GM12878 (cell line): ENCODE results near the gene NIPSNAP3A. TPM values are rescaled to one million over a fixed set of nuclear protein-coding genes. Genes with fewer than 3 reads are reported as not detected.

Experiments
- ATAC-seq: fragments of 200-7000 bp; cut with Tn5 transposase; 3 replicates; pipeline ENCODE4 v1.9.1; 2020; ENCODE audit warnings: mild to moderate bottlenecking, moderate library complexity
- BruUV-seq: library from RNA; stranded (reverse); fragments of 400-500 nt; replicated peaks from 2 replicates; lab custom pipeline; 2021; lab: Mats Ljungman, UMichigan
- CTCF ChIA-PET: fragments of 300-600 bp; sonication (Branson Sonifier 250); formaldehyde crosslinking; extraction: SDS; loops from one replicate; lab custom pipeline; 2021; ENCODE audit warnings: inconsistent platforms; lab: Yijun Ruan, JAX
- POLR2A ChIA-PET: fragments of 350-600 bp; formaldehyde crosslinking; extraction: SDS; loops from one replicate; lab custom pipeline; 2021; ENCODE audit warnings: inconsistent platforms; lab: Charles Lee
- RAD21 ChIA-PET: fragments of 300-600 bp; sonication (Branson Sonifier 250); formaldehyde crosslinking; loops from one replicate; lab custom pipeline; 2023; ENCODE audit warnings: antibody characterized with exemption; ENCODE audit not compliant: unreplicated experiment; lab: Charles Lee
- SMC1A ChIA-PET: fragments of 300-600 bp; sonication (Branson Sonifier 250); formaldehyde crosslinking; loops from one replicate; lab custom pipeline; 2023; ENCODE audit not compliant: unreplicated experiment, uncharacterized antibody; lab: Charles Lee
- DNase-seq: peaks from one replicate; pipeline ENCODE4 v3.0.0-alpha.2; 2011; ENCODE audit warnings: low read depth, low spot score
- FAIRE-seq: peaks from 3 replicates; lab custom pipeline; 2011; peaks lifted over from hg19 to GRCh38; lab: Jason Lieb, UNC
- H2AFZ ChIP-seq: 2 replicates; pipeline ENCODE4 v1.6.0; 2011; ENCODE audit warnings: low read depth, low read length, control low read depth; ENCODE audit not compliant: control insufficient read depth
- H3K27ac ChIP-seq: 2 replicates; pipeline ENCODE4 v1.5.1; 2011; ENCODE audit warnings: control low read depth; ENCODE audit not compliant: control insufficient read depth, insufficient read depth
- H3K27me3 ChIP-seq, 2 experiments: replicated peaks in 1 of 2; 2 replicates each; pipeline versions ENCODE4 v1.6.0 to v1.6.1; 2011; ENCODE audit warnings: low read length in 1 of 2; ENCODE audit not compliant: control insufficient read depth in 2 of 2, insufficient read depth in 2 of 2
- H3K36me3 ChIP-seq, 2 experiments: 2 replicates each; pipeline ENCODE4 v1.5.1; 2011; ENCODE audit warnings: low read length in 1 of 2; ENCODE audit not compliant: control insufficient read depth in 2 of 2, insufficient read depth in 2 of 2
- H3K4me1 ChIP-seq: 2 replicates; pipeline ENCODE4 v1.6.1; 2011; ENCODE audit warnings: mild to moderate bottlenecking, low read length, moderate library complexity, mixed read lengths; ENCODE audit not compliant: control insufficient read depth, insufficient read depth
- H3K4me2 ChIP-seq: 2 replicates; pipeline ENCODE4 v1.6.0; 2011; ENCODE audit warnings: control low read depth; ENCODE audit not compliant: control insufficient read depth, insufficient read depth
- H3K4me3 ChIP-seq: fragments of 200-600 bp; sonication (generic); 2 replicates; pipeline ENCODE4 v1.5.1; 2016
- H3K79me2 ChIP-seq: 2 replicates; pipeline ENCODE4 v1.6.0; 2011; ENCODE audit warnings: low read length; ENCODE audit not compliant: control insufficient read depth, insufficient read depth
- H3K9ac ChIP-seq: 2 replicates; pipeline ENCODE4 v1.8.0; 2011; ENCODE audit warnings: low read length, control low read depth, mixed read lengths; ENCODE audit not compliant: control insufficient read depth, insufficient read depth
- H3K9me3 ChIP-seq: replicated peaks from 3 replicates; pipeline ENCODE4 v1.5.1; 2011; ENCODE audit warnings: mild to moderate bottlenecking, low read length; ENCODE audit not compliant: control insufficient read depth, insufficient read depth
- H4K20me1 ChIP-seq: 2 replicates; pipeline ENCODE4 v1.6.0; 2011; ENCODE audit not compliant: control insufficient read depth, insufficient read depth
- ASH2L ChIP-seq: fragments of 300-600, 200-600 bp; sonication (generic); IDR thresholded peaks from 2 replicates; pipeline ENCODE4 v1.6.1; 2017; ENCODE audit warnings: low read depth, mild to moderate bottlenecking, borderline replicate concordance
- BACH1 ChIP-seq: fragments of 450-650 bp; IDR thresholded peaks from 2 replicates; pipeline ENCODE4 v1.6.1; 2017; ENCODE audit warnings: mild to moderate bottlenecking, borderline replicate concordance
- CBFB ChIP-seq: IDR thresholded peaks from 2 replicates; pipeline ENCODE4 v1.6.1; 2016; ENCODE audit warnings: antibody characterized with exemption, low read depth
- CHD4 ChIP-seq: fragments of 200-600 bp; sonication (generic); IDR thresholded peaks from 2 replicates; pipeline ENCODE4 v1.6.1; 2016; ENCODE audit warnings: mild to moderate bottlenecking
- KDM1A ChIP-seq: fragments of 200-600 bp; sonication (generic); IDR thresholded peaks from 2 replicates; pipeline ENCODE4 v1.6.1; 2016; ENCODE audit warnings: borderline replicate concordance
- MAX ChIP-seq: IDR thresholded peaks from 2 replicates; pipeline ENCODE4 v1.6.1; 2012; ENCODE audit warnings: low read depth, low read length, improper control_type of control experiment
- MEF2A ChIP-seq: IDR thresholded peaks from 2 replicates; pipeline ENCODE4 v1.6.1; 2011; ENCODE audit warnings: low read depth, mild to moderate bottlenecking, low read length, moderate library complexity; ENCODE audit not compliant: insufficient read depth
- MYB ChIP-seq: fragments of 150-350 bp; IDR thresholded peaks from 2 replicates; pipeline ENCODE4 v1.6.1; 2014; ENCODE audit warnings: mild to moderate bottlenecking, low read depth, low read length, borderline replicate concordance
- POU2F2 ChIP-seq: IDR thresholded peaks from 3 replicates; pipeline ENCODE4 v1.6.1; 2011; ENCODE audit warnings: low read depth, mild to moderate bottlenecking, low read length, borderline replicate concordance
- RB1 ChIP-seq: fragments of 450-650 bp; formaldehyde crosslinking; IDR thresholded peaks from 2 replicates; pipeline ENCODE4 v1.6.1; 2017; ENCODE audit warnings: mild to moderate bottlenecking, borderline replicate concordance
- SP1 ChIP-seq: IDR thresholded peaks from one replicate; pipeline ENCODE4 v1.6.1; 2011; ENCODE audit warnings: low read depth, low read length
- TCF7 ChIP-seq: IDR thresholded peaks from 2 replicates; pipeline ENCODE4 v1.6.1; 2014; ENCODE audit warnings: antibody characterized with exemption, borderline replicate concordance
- WRNIP1 ChIP-seq: IDR thresholded peaks from 2 replicates; pipeline ENCODE4 v1.6.1; 2011; ENCODE audit warnings: low read depth, low read length, improper control_type of control experiment, borderline replicate concordance
- ZBTB11 ChIP-seq: fragments of 450-650 bp; formaldehyde crosslinking; IDR thresholded peaks from 2 replicates; pipeline ENCODE4 v1.5.0; 2022; ENCODE audit warnings: mild to moderate bottlenecking, missing genetic modification characterization
- ZSCAN29 ChIP-seq: fragments of 450-650 bp; IDR thresholded peaks from 2 replicates; pipeline ENCODE4 v1.6.1; 2017; ENCODE audit warnings: mild to moderate bottlenecking, moderate library complexity
- WGBS: methylation state at CpG from one replicate; pipeline ENCODE4 v1.1.6; 2016; ENCODE audit warnings: low lambda C conversion rate; ENCODE audit not compliant: insufficient replicate concordance, insufficient coverage; ENCODE audit errors: missing lambda C conversion rate; 5-methylcytosine and 5-hydroxymethylcytosine counted together
- in situ Hi-C: fragments of 300-500 bp; cut with MboI; formaldehyde crosslinking; loops from 9 replicates; pipeline ENCODE4 v1.14.3; 2018; ENCODE audit warnings: mixed read lengths
- intact Hi-C: fragments of 100-400 bp; cut with micrococcal nuclease; formaldehyde crosslinking; loops from one replicate; pipeline ENCODE4 v1.14.2; 2022; ENCODE audit not compliant: unreplicated experiment
- polyA plus RNA-seq, 11 experiments: library from polyadenylated mRNA; depleted of rRNA in 4 of 11; unstranded in 6 of 11; stranded (reverse) in 5 of 11; fragments of >200 nt; fragmentation: Nextera tagmentation in 4 of 11; fragmentation: Illumina TruSeq in 1 of 11; extraction: Ambion mirVana in 4 of 11; extraction: Trizol in 1 of 11; gene quantifications; 1 replicate in 1 of 11; 2 replicates in 10 of 11; pipeline versions ENCODE4 v1.2.1 to v1.2.3, GENCODE V29; 2011 to 2016; ENCODE audit warnings: inconsistent platforms in 2 of 11, missing spikeins in 2 of 11, low read depth in 1 of 11
- total RNA-seq, 4 experiments: library from RNA; depleted of rRNA in 3 of 4; stranded (reverse); fragments of >200 nt in 3 of 4; fragmentation: Illumina TruSeq in 1 of 4; extraction: Trizol in 1 of 4; gene quantifications; 2 replicates each; pipeline versions ENCODE4 v1.2.1 to v1.2.3, GENCODE V29; 2013 to 2021
- TF ChIP-seq, protein P1 (sequence below): fragments of 450-650 bp; formaldehyde crosslinking; IDR thresholded peaks from 2 replicates; pipeline ENCODE4 v1.4.0; 2022; ENCODE audit warnings: mild to moderate bottlenecking, moderate library complexity

The NIPSNAP3A gene
- total and polyA plus RNA-seq, 10 of the 15 experiments (the other 5 are each of a cell fraction or from before 2014, with no cell fraction given) = 19.1 to 87.2 (median 34.0) TPM

DNA sequence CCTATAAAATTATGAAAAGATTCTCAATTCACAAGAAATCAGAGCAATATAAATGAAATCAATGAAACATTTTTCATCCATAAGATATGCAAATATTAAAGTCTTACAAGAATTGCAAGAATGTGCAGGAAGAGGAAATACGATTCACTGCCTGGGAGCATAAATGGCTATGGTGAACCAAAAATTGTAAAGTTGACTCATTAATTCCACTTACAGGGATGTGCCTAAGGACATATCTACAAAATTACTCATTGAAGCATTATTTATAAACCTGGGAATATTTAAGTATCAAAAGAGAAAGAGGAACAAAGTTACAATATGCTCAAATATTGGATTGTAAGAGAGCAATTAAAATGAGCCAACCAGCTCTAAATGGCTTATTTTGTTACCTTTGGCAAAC lies 6.9 kb upstream of the NIPSNAP3A start:
- no peaks in the 10 kb centered on the region for H3K9me3 ChIP-seq
- no peaks in the 10 kb centered on the region for H3K27me3 ChIP-seq
- H3K27ac ChIP-seq = no peak overlapping the region
- no peaks in the 10 kb centered on the region for H3K4me1 ChIP-seq
- no peak for DNase-seq
- POLR2A ChIA-PET = no interaction called here
- no peaks in the 10 kb centered on the region for H3K36me3 ChIP-seq
- no peak for FAIRE-seq
- RAD21 ChIA-PET = interaction anchor here (0.6 kb wide), 1 partner anchor 912 kb away, joined by 4 read pairs; no protein-coding TSS in a partner anchor
- H3K9ac ChIP-seq = no peak overlapping the region
- no peak overlapping the region for H3K4me2 ChIP-seq
- no peak for ATAC-seq
- TF ChIP-seq MYB (no peak), ZBTB11 (CRISPR knock-in tag) (no peak), ZSCAN29 (no peak), POU2F2 (no peak), ASH2L (no peak), RB1 (no peak), BACH1 (no peak), TCF7 (no peak), CHD4 (no peak), MEF2A (no peak), CBFB (no peak), WRNIP1 (no peak), SP1 (no peak), MAX (no peak), KDM1A (no peak)
- TF ChIP-seq, protein P1, sequence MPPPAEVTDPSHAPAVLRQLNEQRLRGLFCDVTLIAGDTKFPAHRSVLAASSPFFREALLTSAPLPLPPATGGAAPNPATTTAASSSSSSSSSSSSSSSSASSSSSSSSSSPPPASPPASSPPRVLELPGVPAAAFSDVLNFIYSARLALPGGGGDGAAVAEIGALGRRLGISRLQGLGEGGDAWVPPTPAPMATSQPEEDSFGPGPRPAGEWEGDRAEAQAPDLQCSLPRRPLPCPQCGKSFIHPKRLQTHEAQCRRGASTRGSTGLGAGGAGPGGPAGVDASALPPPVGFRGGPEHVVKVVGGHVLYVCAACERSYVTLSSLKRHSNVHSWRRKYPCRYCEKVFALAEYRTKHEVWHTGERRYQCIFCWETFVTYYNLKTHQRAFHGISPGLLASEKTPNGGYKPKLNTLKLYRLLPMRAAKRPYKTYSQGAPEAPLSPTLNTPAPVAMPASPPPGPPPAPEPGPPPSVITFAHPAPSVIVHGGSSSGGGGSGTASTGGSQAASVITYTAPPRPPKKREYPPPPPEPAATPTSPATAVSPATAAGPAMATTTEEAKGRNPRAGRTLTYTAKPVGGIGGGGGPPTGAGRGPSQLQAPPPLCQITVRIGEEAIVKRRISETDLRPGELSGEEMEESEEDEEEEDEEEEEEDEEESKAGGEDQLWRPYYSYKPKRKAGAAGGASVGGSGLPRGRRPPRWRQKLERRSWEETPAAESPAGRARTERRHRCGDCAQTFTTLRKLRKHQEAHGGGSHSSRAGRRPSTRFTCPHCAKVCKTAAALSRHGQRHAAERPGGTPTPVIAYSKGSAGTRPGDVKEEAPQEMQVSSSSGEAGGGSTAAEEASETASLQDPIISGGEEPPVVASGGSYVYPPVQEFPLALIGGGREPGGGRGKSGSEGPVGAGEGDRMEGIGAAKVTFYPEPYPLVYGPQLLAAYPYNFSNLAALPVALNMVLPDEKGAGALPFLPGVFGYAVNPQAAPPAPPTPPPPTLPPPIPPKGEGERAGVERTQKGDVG (CRISPR knock-in tag) = no peak
- TF ChIP-seq, all 136 proteins: peak for 0
- intact Hi-C loops (loop anchor here (10.0 kb wide), 1 partner anchor 356 kb away; no protein-coding TSS in a partner anchor), in situ Hi-C loops (no loop called here)
- Histone ChIP-seq H3K4me3 (no peak overlapping the region), H2AFZ (no peak overlapping the region), H4K20me1 (no peaks in the 10 kb centered on the region), H3K79me2 (no peaks in the 10 kb centered on the region)
- ChIA-PET SMC1A (no interaction called here), CTCF (no interaction called here)
- 14% methylated on average over 1 of the region's 1 CpG for WGBS
- BruUV-seq = no TSS peak
